ENCODE measurements around the gene TECPR2. TPM values are rescaled to one million over a fixed set of nuclear protein-coding genes. Genes with fewer than 3 reads are reported as not detected.

TECPR2 gene
- total RNA-seq, 2 donors from 2014 or later, result 8.7 to 9.7 TPM

GRCh38 chr14:102427642-102428041 lies 64.9 kb downstream of the TECPR2 start:
- Mint-ChIP-seq H3K27me3 (ENCODE audit: low read depth) (no peaks in the 10 kb centered on the region), H3K27ac (no peak overlapping the region), H3K9me3 (no peaks in the 10 kb centered on the region), H3K36me3 (ENCODE audit: insufficient read depth in 2 of 2) (no peaks in the 10 kb centered on the region), H3K4me1 (ENCODE audit: low read depth) (no peaks in the 10 kb centered on the region), H3K4me3 (no peak overlapping the region)
- DNase-seq, result no peak
- no peak for ATAC-seq (replicated peaks in 1 of 2)

DNA sequence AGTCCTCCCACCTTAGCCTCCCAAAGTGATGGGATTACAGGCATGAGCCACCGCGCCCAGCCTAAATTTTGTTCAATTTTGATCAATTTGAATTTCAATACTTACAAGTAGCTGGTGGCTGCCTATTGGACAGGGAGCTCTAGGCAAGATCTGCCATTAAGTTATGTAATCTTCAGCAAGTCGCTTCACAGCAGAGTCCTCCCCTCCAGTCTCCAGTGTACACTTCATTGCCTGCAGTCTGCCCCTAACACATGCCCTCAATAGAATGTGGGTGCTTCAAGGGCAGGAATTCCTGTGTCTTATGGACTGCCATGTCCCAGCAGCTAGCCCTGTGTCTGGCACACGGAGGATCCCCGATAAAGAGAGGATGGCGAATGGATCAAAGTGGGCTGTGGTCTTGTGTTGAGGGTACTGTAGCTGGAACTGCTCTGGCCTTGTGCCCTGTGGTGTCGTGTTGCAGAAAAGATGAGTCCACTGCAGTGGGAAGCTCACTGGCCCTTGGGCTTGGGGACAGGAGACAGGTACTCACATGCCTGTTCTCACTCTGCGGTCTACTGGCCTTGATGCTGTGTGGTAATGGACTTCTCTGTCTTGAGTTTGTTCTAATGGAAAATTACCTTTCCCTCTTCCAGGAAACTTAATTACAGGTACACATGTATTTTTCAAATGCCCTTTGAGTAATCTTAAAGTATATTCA lies 67.6 kb downstream of the TECPR2 start:
- no peak overlapping the region for H3K27ac Mint-ChIP-seq
- no peaks in the 10 kb centered on the region for H3K36me3 Mint-ChIP-seq (ENCODE audit: insufficient read depth in 2 of 2)
- no peak for DNase-seq
- no peaks in the 10 kb centered on the region for H3K27me3 Mint-ChIP-seq (ENCODE audit: low read depth)
- no peak for ATAC-seq (replicated peaks in 1 of 2)
- H3K4me1 Mint-ChIP-seq (ENCODE audit: low read depth), result no peaks in the 10 kb centered on the region
- no peak overlapping the region for H3K4me3 Mint-ChIP-seq
- no peaks in the 10 kb centered on the region for H3K9me3 Mint-ChIP-seq

- ATAC-seq (replicated peaks in 1 of 2) (no peak), DNase-seq (no peak)
- no peak overlapping the region for H3K27ac Mint-ChIP-seq
- no peaks in the 10 kb centered on the region for H3K27me3 Mint-ChIP-seq (ENCODE audit: low read depth)
- H3K4me3 Mint-ChIP-seq, result no peak overlapping the region
- no peaks in the 10 kb centered on the region for H3K4me1 Mint-ChIP-seq (ENCODE audit: low read depth)
- H3K9me3 Mint-ChIP-seq, result no peaks in the 10 kb centered on the region
- no peaks in the 10 kb centered on the region for H3K36me3 Mint-ChIP-seq (ENCODE audit: insufficient read depth in 2 of 2)
Observed at GRCh38 chr14:102431751-102432150, 69.0 kb downstream of the TECPR2 start.

GRCh38 chr14:102434647-102435175 lies 72.0 kb downstream of the TECPR2 start:
- no peak overlapping the region for H3K4me3 Mint-ChIP-seq
- no peaks in the 10 kb centered on the region for H3K27me3 Mint-ChIP-seq (ENCODE audit: low read depth)
- H3K36me3 Mint-ChIP-seq (ENCODE audit: insufficient read depth in 2 of 2), result no peaks in the 10 kb centered on the region
- DNase-seq (no peak), ATAC-seq (replicated peaks in 1 of 2) (no peak)
- H3K4me1 Mint-ChIP-seq (ENCODE audit: low read depth), result peaks cover 5% of the 10 kb centered on the region
- no peaks in the 10 kb centered on the region for H3K9me3 Mint-ChIP-seq
- H3K27ac Mint-ChIP-seq, result no peak overlapping the region

GRCh38 chr14:102437997-102438915 lies 75.5 kb downstream of the TECPR2 start:
- DNase-seq, result peak; percentile 66 to 80
- Mint-ChIP-seq H3K9me3 (no peaks in the 10 kb centered on the region), H3K27me3 (ENCODE audit: low read depth) (no peaks in the 10 kb centered on the region), H3K36me3 (ENCODE audit: insufficient read depth in 2 of 2) (no peaks in the 10 kb centered on the region), H3K4me1 (ENCODE audit: low read depth) (peaks cover 5% of the 10 kb centered on the region), H3K4me3 (peak overlapping the region; percentile 31 to 43), H3K27ac (no peak overlapping the region)
- peak; percentile 75 to 96 for ATAC-seq (replicated peaks in 1 of 2)

DNA sequence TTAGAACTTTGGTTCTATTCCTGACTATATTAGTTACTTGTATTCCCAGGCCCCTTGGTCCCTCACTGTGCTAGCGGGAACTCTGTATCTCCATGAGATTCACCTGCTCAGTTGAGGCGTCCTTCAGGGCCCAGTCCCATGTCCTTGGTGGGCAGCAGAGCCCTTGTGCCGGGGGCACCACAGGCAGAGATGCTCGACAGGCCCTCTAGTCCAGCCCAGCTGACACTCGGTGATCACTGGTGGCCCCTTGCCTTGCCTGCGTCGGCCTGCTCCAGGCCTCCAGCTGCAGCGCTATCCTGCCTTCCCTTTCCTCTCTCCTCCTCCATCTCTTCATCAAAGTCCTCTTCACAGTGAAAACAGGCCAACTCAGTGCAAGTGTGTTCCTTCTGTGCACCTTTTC lies 76.8 kb downstream of the TECPR2 start:
- Mint-ChIP-seq H3K27ac (no peak overlapping the region), H3K4me3 (no peak overlapping the region), H3K36me3 (ENCODE audit: insufficient read depth in 2 of 2) (no peaks in the 10 kb centered on the region), H3K4me1 (ENCODE audit: low read depth) (peaks cover 5% of the 10 kb centered on the region), H3K27me3 (ENCODE audit: low read depth) (no peaks in the 10 kb centered on the region), H3K9me3 (no peaks in the 10 kb centered on the region)
- ATAC-seq (replicated peaks in 1 of 2), result no peak
- DNase-seq, result no peak

DNA sequence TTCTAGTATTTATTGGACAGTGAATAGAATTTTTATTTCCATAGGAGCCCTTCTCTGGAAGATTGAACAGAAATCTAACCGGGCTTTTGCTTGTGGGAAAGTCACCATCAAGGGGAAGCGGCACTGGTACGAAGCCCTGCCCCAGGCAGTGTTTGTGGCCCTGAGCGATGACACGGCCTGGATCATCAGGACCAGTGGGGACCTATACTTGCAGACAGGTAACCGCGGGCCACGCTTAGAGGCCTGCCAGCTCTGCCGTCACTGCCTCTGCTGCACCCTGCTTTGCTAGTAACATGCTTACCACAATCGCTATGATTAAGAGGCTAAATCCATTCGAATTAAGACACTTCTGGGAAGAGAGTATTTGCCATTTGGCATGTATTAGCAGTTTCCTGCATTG lies 77.7 kb downstream of the TECPR2 start:
- Mint-ChIP-seq H3K36me3 (ENCODE audit: insufficient read depth in 2 of 2) (no peaks in the 10 kb centered on the region), H3K4me1 (ENCODE audit: low read depth) (peaks cover 5% of the 10 kb centered on the region), H3K9me3 (no peaks in the 10 kb centered on the region), H3K4me3 (no peak overlapping the region), H3K27ac (no peak overlapping the region), H3K27me3 (ENCODE audit: low read depth) (no peaks in the 10 kb centered on the region)
- DNase-seq (no peak), ATAC-seq (replicated peaks in 1 of 2) (no peak)

- Mint-ChIP-seq H3K27ac (no peak overlapping the region), H3K27me3 (ENCODE audit: low read depth) (no peaks in the 10 kb centered on the region), H3K9me3 (no peaks in the 10 kb centered on the region), H3K4me1 (ENCODE audit: low read depth) (peaks cover 5% of the 10 kb centered on the region), H3K4me3 (no peak overlapping the region), H3K36me3 (ENCODE audit: insufficient read depth in 2 of 2) (no peaks in the 10 kb centered on the region)
- no peak for DNase-seq
- ATAC-seq (replicated peaks in 1 of 2), result no peak
Observed at GRCh38 chr14:102442241-102443211, 79.8 kb downstream of the TECPR2 start.

- Mint-ChIP-seq H3K9me3 (no peaks in the 10 kb centered on the region), H3K27ac (no peak overlapping the region), H3K4me1 (ENCODE audit: low read depth) (no peaks in the 10 kb centered on the region), H3K27me3 (ENCODE audit: low read depth) (no peaks in the 10 kb centered on the region), H3K36me3 (ENCODE audit: insufficient read depth in 2 of 2) (no peaks in the 10 kb centered on the region), H3K4me3 (no peak overlapping the region)
- DNase-seq (no peak), ATAC-seq (replicated peaks in 1 of 2) (no peak)
Observed at GRCh38 chr14:102445066-102445465, 82.3 kb downstream of the TECPR2 start.

DNA sequence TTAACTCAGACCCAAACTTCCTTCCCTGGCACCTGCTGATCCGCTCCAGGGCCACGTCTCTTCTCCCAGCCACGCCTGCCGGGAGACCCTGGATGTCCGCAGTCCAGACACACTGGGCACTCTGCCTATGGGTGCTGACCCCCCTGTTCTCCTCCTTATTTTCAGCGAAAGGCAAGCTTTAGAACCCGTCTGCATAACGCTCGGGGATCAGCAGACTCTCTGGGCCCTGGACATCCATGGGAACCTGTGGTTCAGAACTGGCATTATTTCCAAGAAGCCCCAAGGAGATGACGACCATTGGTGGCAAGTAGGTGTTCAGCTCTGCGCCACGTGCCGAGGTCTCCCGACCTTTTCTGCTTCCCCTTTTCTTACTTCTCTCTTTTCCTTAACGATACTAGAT lies 82.9 kb downstream of the TECPR2 start:
- no peaks in the 10 kb centered on the region for H3K36me3 Mint-ChIP-seq (ENCODE audit: insufficient read depth in 2 of 2)
- no peak overlapping the region for H3K4me3 Mint-ChIP-seq
- H3K27ac Mint-ChIP-seq, result no peak overlapping the region

DNA sequence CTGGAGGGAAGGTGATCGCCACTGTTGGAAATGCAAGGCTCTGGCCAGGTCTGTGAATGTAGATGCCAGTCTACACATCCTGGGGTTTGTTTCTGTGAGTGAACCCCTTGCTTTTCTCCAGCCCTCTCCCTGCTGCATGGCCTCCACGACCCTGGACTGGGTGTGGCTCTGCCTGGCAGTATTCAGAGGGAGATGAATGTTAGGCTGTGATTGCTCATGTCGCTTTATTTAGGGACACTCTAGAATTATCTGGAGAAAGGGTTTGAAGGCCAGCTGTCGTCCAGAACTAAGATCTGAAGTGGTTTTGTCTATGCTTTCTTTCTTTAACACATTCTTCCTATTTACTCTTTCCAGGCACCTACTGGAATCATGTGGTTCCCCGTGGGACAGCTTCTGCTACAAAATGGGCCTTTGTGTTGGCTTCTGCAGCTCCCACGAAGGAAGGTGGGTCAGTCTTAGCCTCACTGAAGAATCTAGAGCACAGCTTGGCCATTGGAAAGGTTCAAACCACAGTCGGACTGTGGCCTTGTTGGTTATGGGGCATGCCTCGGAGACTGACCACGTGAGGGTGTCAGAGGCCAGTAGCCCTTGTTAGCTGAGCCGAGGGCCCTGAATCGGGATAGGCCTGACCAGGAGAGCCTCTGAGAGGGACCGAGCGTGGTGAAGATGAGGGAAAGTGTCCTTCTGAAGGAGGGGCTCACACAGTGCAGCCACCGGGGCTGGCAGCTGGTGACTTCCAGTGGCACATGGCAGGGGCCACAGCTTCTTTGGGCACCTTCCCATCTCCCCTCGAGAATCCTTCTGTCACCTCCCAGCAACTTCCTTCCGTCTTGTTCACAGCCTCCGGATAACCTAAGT lies 87.7 kb downstream of the TECPR2 start:
- no peak for DNase-seq
- H3K36me3 Mint-ChIP-seq (ENCODE audit: insufficient read depth in 2 of 2), result no peaks in the 10 kb centered on the region
- no peaks in the 10 kb centered on the region for H3K27me3 Mint-ChIP-seq (ENCODE audit: low read depth)
- no peaks in the 10 kb centered on the region for H3K9me3 Mint-ChIP-seq
- ATAC-seq (replicated peaks in 1 of 2), result no peak
- H3K4me3 Mint-ChIP-seq, result no peak overlapping the region
- no peaks in the 10 kb centered on the region for H3K4me1 Mint-ChIP-seq (ENCODE audit: low read depth)
- no peak overlapping the region for H3K27ac Mint-ChIP-seq

More for the DNA sequence above, 82.9 kb downstream of the TECPR2 start:
- no peaks in the 10 kb centered on the region for H3K27me3 Mint-ChIP-seq (ENCODE audit: low read depth)
- no peaks in the 10 kb centered on the region for H3K9me3 Mint-ChIP-seq
- ATAC-seq (replicated peaks in 1 of 2) (no peak), DNase-seq (no peak)
- no peaks in the 10 kb centered on the region for H3K4me1 Mint-ChIP-seq (ENCODE audit: low read depth)

GRCh38 chr14:102451064-102451352 lies 88.3 kb downstream of the TECPR2 start:
- no peaks in the 10 kb centered on the region for H3K9me3 Mint-ChIP-seq
- no peaks in the 10 kb centered on the region for H3K27me3 Mint-ChIP-seq (ENCODE audit: low read depth)
- no peak overlapping the region for H3K27ac Mint-ChIP-seq
- no peaks in the 10 kb centered on the region for H3K4me1 Mint-ChIP-seq (ENCODE audit: low read depth)
- ATAC-seq (replicated peaks in 1 of 2), result no peak
- no peak overlapping the region for H3K4me3 Mint-ChIP-seq
- DNase-seq, result no peak
- no peaks in the 10 kb centered on the region for H3K36me3 Mint-ChIP-seq (ENCODE audit: insufficient read depth in 2 of 2)
